ENCODE results near the gene HLCS. TPM values are rescaled to one million over a fixed set of nuclear protein-coding genes. Genes with fewer than 3 reads are reported as not detected.

The HLCS gene
- total and polyA plus RNA-seq, 2 donors (not counting 3 experiments of a cell fraction or from before 2014, with no cell fraction given): 6.7 to 17.2 TPM

DNA sequence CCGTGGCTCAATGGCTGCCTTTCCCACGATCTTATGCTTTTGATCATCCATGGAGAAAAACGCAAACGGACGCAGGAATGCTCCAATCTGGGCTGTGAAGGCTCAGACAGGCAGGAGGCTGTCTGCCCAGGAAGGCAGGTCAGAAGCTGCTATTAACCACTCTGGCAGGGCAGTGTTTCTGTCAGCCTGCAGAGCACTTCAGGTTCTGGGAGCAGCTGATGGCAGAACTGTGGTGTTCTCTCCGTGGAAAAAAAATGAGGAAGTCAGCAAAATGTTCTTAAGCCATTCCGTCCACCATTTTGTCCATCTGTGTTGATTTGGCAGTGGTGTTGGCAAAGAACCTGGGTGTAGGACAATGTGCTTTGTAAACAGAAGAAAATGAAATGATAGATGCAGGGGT is 175.9 kb downstream of the HLCS start:
- Histone ChIP-seq H3K79me2 (ENCODE audit: control insufficient read depth, insufficient read depth, low read length) (no peaks in the 10 kb centered on the region), H3K27me3 (ENCODE audit: control insufficient read depth in 2 of 2, insufficient read depth in 2 of 2, low read length in 2 of 2) (no peaks in the 10 kb centered on the region), H3K27ac (ENCODE audit: insufficient read depth, low read depth, low read length) (no peak overlapping the region), H3K36me3 (ENCODE audit: control insufficient read depth in 2 of 2, extremely low read depth in 1 of 2, insufficient read depth in 2 of 2, low read length in 2 of 2) (no peaks in the 10 kb centered on the region), H3K9me3 (replicated peaks; ENCODE audit: control insufficient read depth, insufficient read depth, low read length) (no peaks in the 10 kb centered on the region), H3K4me2 (ENCODE audit: insufficient read depth, low read length) (no peak overlapping the region), H2AFZ (ENCODE audit: low read depth, low read length) (no peak overlapping the region), H3K4me1 (ENCODE audit: control insufficient read depth, extremely low read depth, insufficient read depth, low read length) (no peaks in the 10 kb centered on the region), H3K4me3 (replicated peaks in 1 of 3; ENCODE audit: insufficient read depth in 1 of 3, low read depth in 1 of 3, low read length in 3 of 3) (no peak overlapping the region), H3K9me1 (replicated peaks; ENCODE audit: control insufficient read depth, extremely low read depth, insufficient read depth, low read length) (no peaks in the 10 kb centered on the region), H3K9ac (replicated peaks; ENCODE audit: extremely low read depth, insufficient read depth, low read length) (no peak overlapping the region), H4K20me1 (replicated peaks; ENCODE audit: control insufficient read depth, extremely low read depth, insufficient read depth, low read length) (no peaks in the 10 kb centered on the region)
- intact Hi-C loops (cut with micrococcal nuclease) (no loop called here), dilution Hi-C loops (cut with MboI; ENCODE audit: extremely low pct_ligation_motif_present, low sequenced_read_pairs) (no loop called here)
- POLR2A ChIA-PET: no interaction called here
- DNase-seq (ENCODE audit: low read depth, low spot score): no peak
- FAIRE-seq: no peak
- TF ChIP-seq, protein P1, sequence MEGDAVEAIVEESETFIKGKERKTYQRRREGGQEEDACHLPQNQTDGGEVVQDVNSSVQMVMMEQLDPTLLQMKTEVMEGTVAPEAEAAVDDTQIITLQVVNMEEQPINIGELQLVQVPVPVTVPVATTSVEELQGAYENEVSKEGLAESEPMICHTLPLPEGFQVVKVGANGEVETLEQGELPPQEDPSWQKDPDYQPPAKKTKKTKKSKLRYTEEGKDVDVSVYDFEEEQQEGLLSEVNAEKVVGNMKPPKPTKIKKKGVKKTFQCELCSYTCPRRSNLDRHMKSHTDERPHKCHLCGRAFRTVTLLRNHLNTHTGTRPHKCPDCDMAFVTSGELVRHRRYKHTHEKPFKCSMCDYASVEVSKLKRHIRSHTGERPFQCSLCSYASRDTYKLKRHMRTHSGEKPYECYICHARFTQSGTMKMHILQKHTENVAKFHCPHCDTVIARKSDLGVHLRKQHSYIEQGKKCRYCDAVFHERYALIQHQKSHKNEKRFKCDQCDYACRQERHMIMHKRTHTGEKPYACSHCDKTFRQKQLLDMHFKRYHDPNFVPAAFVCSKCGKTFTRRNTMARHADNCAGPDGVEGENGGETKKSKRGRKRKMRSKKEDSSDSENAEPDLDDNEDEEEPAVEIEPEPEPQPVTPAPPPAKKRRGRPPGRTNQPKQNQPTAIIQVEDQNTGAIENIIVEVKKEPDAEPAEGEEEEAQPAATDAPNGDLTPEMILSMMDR (IDR thresholded peaks at IDR 0.05; ENCODE audit: extremely low read depth in 1 of 2, insufficient read depth in 1 of 2, low read depth in 1 of 2, low read length in 2 of 2): no peak
- no peak for TF ChIP-seq FOS (IDR thresholded peaks at IDR 0.05; ENCODE audit: borderline replicate concordance, insufficient read depth, low read length)
- no peak for TF ChIP-seq MYC (IDR thresholded peaks at IDR 0.05; ENCODE audit: low read depth, low read length)
- TF ChIP-seq POLR2A (IDR thresholded peaks at IDR 0.05; ENCODE audit: low read depth, low read length): no peak
- TF ChIP-seq POLR2AphosphoS5 (IDR thresholded peaks at IDR 0.05; ENCODE audit: insufficient read depth, low read depth, low read length): no peak
- TF ChIP-seq EZH2 (IDR thresholded peaks at IDR 0.05; ENCODE audit: borderline replicate concordance, low read depth, low read length, severe bottlenecking): no peak
- TF ChIP-seq, protein P2, sequence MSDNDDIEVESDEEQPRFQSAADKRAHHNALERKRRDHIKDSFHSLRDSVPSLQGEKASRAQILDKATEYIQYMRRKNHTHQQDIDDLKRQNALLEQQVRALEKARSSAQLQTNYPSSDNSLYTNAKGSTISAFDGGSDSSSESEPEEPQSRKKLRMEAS (IDR thresholded peaks at IDR 0.05; ENCODE audit: insufficient read depth, insufficient read length): no peak
- no peak for TF ChIP-seq JUN (IDR thresholded peaks at IDR 0.05; ENCODE audit: borderline replicate concordance, insufficient read depth, insufficient read length, low read depth)
- no peak for TF ChIP-seq GATA2 (IDR thresholded peaks at IDR 0.05; ENCODE audit: insufficient read depth, insufficient read length, low read depth, low read length)
- CTCF ChIA-PET: no interaction called here
- BruUV-seq (replicated peaks): no TSS peak

All from endothelial cell of umbilical vein (primary cell).